ENCODE results near the gene VAV1. TPM values are rescaled to one million over a fixed set of nuclear protein-coding genes. Genes with fewer than 3 reads are reported as not detected.

VAV1 gene
- total and polyA plus RNA-seq, 2 experiments from 2014 or later: 0.82 to 1.8 TPM

- no peaks in the 10 kb centered on the region for H4K20me1 ChIP-seq (replicated peaks; ENCODE audit: insufficient read depth)
- DNase-seq (ENCODE audit: low spot score): no peak
- H3K36me3 Mint-ChIP-seq (ENCODE audit: low read depth): peaks cover 31% of the 10 kb centered on the region
- H3K9me3 Mint-ChIP-seq: peaks cover 83% of the 10 kb centered on the region
- H2AFZ ChIP-seq: no peak overlapping the region
- no peak overlapping the region for H3K4me3 ChIP-seq
- H3K79me2 ChIP-seq (replicated peaks; ENCODE audit: insufficient read depth): no peaks in the 10 kb centered on the region
- no peaks in the 10 kb centered on the region for H3K36me3 ChIP-seq (ENCODE audit: insufficient read depth)
- H3K27me3 ChIP-seq (ENCODE audit: insufficient read depth): no peaks in the 10 kb centered on the region
- no peaks in the 10 kb centered on the region for H3K9me2 ChIP-seq (ENCODE audit: insufficient read depth)
- ATAC-seq: no peak
- H3K4me2 ChIP-seq: no peak overlapping the region
- H3F3A ChIP-seq (replicated peaks; ENCODE audit: low read depth): no peaks in the 10 kb centered on the region
- H3K27me3 Mint-ChIP-seq (ENCODE audit: insufficient read depth, low read depth, poor library complexity): peaks cover 8% of the 10 kb centered on the region
- TF ChIP-seq JUNB (IDR thresholded peaks at IDR 0.05; ENCODE audit: unreplicated experiment): no peak
- TF ChIP-seq, protein P1, sequence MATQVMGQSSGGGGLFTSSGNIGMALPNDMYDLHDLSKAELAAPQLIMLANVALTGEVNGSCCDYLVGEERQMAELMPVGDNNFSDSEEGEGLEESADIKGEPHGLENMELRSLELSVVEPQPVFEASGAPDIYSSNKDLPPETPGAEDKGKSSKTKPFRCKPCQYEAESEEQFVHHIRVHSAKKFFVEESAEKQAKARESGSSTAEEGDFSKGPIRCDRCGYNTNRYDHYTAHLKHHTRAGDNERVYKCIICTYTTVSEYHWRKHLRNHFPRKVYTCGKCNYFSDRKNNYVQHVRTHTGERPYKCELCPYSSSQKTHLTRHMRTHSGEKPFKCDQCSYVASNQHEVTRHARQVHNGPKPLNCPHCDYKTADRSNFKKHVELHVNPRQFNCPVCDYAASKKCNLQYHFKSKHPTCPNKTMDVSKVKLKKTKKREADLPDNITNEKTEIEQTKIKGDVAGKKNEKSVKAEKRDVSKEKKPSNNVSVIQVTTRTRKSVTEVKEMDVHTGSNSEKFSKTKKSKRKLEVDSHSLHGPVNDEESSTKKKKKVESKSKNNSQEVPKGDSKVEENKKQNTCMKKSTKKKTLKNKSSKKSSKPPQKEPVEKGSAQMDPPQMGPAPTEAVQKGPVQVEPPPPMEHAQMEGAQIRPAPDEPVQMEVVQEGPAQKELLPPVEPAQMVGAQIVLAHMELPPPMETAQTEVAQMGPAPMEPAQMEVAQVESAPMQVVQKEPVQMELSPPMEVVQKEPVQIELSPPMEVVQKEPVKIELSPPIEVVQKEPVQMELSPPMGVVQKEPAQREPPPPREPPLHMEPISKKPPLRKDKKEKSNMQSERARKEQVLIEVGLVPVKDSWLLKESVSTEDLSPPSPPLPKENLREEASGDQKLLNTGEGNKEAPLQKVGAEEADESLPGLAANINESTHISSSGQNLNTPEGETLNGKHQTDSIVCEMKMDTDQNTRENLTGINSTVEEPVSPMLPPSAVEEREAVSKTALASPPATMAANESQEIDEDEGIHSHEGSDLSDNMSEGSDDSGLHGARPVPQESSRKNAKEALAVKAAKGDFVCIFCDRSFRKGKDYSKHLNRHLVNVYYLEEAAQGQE (IDR thresholded peaks at IDR 0.05; ENCODE audit: unreplicated experiment): no peak
- TF ChIP-seq STAT1 (IDR thresholded peaks at IDR 0.05; ENCODE audit: unreplicated experiment): no peak
- no peak for TF ChIP-seq ZNF114 (CRISPR knock-in tag; IDR thresholded peaks at IDR 0.05)
- no peak for TF ChIP-seq POLR2AphosphoS5 (IDR thresholded peaks at IDR 0.05; ENCODE audit: low read depth)
- no peak for TF ChIP-seq EZH2 (IDR thresholded peaks at IDR 0.05; ENCODE audit: low read depth, unreplicated experiment)
- TF ChIP-seq, protein P2, sequence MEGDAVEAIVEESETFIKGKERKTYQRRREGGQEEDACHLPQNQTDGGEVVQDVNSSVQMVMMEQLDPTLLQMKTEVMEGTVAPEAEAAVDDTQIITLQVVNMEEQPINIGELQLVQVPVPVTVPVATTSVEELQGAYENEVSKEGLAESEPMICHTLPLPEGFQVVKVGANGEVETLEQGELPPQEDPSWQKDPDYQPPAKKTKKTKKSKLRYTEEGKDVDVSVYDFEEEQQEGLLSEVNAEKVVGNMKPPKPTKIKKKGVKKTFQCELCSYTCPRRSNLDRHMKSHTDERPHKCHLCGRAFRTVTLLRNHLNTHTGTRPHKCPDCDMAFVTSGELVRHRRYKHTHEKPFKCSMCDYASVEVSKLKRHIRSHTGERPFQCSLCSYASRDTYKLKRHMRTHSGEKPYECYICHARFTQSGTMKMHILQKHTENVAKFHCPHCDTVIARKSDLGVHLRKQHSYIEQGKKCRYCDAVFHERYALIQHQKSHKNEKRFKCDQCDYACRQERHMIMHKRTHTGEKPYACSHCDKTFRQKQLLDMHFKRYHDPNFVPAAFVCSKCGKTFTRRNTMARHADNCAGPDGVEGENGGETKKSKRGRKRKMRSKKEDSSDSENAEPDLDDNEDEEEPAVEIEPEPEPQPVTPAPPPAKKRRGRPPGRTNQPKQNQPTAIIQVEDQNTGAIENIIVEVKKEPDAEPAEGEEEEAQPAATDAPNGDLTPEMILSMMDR (conservative IDR thresholded peaks at IDR 0.05; ENCODE audit: low read depth in 2 of 2): no peak
- no peak for TF ChIP-seq ZNF331 (CRISPR knock-in tag; IDR thresholded peaks at IDR 0.05; ENCODE audit: low read depth)
- TF ChIP-seq, protein P3, sequence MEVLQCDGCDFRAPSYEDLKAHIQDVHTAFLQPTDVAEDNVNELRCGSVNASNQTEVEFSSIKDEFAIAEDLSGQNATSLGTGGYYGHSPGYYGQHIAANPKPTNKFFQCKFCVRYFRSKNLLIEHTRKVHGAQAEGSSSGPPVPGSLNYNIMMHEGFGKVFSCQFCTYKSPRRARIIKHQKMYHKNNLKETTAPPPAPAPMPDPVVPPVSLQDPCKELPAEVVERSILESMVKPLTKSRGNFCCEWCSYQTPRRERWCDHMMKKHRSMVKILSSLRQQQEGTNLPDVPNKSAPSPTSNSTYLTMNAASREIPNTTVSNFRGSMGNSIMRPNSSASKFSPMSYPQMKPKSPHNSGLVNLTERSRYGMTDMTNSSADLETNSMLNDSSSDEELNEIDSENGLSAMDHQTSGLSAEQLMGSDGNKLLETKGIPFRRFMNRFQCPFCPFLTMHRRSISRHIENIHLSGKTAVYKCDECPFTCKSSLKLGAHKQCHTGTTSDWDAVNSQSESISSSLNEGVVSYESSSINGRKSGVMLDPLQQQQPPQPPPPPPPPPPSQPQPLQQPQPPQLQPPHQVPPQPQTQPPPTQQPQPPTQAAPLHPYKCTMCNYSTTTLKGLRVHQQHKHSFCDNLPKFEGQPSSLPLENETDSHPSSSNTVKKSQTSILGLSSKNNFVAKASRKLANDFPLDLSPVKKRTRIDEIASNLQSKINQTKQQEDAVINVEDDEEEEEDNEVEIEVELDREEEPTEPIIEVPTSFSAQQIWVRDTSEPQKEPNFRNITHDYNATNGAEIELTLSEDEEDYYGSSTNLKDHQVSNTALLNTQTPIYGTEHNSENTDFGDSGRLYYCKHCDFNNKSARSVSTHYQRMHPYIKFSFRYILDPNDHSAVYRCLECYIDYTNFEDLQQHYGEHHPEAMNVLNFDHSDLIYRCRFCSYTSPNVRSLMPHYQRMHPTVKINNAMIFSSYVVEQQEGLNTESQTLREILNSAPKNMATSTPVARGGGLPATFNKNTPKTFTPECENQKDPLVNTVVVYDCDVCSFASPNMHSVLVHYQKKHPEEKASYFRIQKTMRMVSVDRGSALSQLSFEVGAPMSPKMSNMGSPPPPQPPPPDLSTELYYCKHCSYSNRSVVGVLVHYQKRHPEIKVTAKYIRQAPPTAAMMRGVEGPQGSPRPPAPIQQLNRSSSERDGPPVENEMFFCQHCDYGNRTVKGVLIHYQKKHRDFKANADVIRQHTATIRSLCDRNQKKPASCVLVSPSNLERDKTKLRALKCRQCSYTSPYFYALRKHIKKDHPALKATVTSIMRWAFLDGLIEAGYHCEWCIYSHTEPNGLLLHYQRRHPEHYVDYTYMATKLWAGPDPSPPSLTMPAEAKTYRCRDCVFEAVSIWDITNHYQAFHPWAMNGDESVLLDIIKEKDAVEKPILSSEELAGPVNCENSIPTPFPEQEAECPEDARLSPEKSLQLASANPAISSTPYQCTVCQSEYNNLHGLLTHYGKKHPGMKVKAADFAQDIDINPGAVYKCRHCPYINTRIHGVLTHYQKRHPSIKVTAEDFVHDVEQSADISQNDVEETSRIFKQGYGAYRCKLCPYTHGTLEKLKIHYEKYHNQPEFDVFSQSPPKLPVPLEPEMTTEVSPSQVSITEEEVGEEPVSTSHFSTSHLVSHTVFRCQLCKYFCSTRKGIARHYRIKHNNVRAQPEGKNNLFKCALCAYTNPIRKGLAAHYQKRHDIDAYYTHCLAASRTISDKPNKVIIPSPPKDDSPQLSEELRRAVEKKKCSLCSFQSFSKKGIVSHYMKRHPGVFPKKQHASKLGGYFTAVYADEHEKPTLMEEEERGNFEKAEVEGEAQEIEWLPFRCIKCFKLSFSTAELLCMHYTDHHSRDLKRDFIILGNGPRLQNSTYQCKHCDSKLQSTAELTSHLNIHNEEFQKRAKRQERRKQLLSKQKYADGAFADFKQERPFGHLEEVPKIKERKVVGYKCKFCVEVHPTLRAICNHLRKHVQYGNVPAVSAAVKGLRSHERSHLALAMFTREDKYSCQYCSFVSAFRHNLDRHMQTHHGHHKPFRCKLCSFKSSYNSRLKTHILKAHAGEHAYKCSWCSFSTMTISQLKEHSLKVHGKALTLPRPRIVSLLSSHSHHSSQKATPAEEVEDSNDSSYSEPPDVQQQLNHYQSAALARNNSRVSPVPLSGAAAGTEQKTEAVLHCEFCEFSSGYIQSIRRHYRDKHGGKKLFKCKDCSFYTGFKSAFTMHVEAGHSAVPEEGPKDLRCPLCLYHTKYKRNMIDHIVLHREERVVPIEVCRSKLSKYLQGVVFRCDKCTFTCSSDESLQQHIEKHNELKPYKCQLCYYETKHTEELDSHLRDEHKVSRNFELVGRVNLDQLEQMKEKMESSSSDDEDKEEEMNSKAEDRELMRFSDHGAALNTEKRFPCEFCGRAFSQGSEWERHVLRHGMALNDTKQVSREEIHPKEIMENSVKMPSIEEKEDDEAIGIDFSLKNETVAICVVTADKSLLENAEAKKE (CRISPR knock-in tag; IDR thresholded peaks at IDR 0.05): no peak
- TF ChIP-seq NANOG (IDR thresholded peaks at IDR 0.05; ENCODE audit: borderline replicate concordance): no peak
- TF ChIP-seq ETS1 (IDR thresholded peaks at IDR 0.05): no peak
- no peak for TF ChIP-seq CREB1 (CRISPR knock-in tag; IDR thresholded peaks at IDR 0.05; ENCODE audit: low read depth)
- no peaks in the 10 kb centered on the region for H3K4me1 Mint-ChIP-seq
- no peak overlapping the region for H3K4me3 Mint-ChIP-seq
- no peak overlapping the region for H3K27ac Mint-ChIP-seq
- no peak overlapping the region for H3K27ac ChIP-seq (ENCODE audit: low read depth)
- peaks cover 2% of the 10 kb centered on the region; the same call in 1 of the 2 replicates for H3K4me1 ChIP-seq (ENCODE audit: insufficient read depth)
Observed at GRCh38 chr19:6778386-6778785, 5.9 kb downstream of the VAV1 start.

All from GM23338 (cell line).